GM23338 (cell line): ENCODE measurements around the gene PCBP3. TPM values are rescaled to one million over a fixed set of nuclear protein-coding genes. Genes with fewer than 3 reads are reported as not detected.

Experiments
- EZH2phosphoT487 ChIP-seq: fragments of 200-600 bp; sonication (generic); IDR thresholded peaks from one replicate; pipeline ENCODE4 v1.8.1; 2018; ENCODE audit warnings: antibody characterized with exemption; ENCODE audit not compliant: unreplicated experiment
- REST ChIP-seq: IDR thresholded peaks from one replicate; pipeline ENCODE4 v1.6.1; 2018; ENCODE audit warnings: antibody characterized with exemption; ENCODE audit not compliant: unreplicated experiment
- STAT1 ChIP-seq: IDR thresholded peaks from one replicate; pipeline ENCODE4 v1.6.1; 2016; ENCODE audit warnings: antibody characterized with exemption; ENCODE audit not compliant: unreplicated experiment
- ZNF114 ChIP-seq: fragments of 250-450 bp; sonication (Bioruptor Pico); IDR thresholded peaks from 2 replicates; pipeline ENCODE4 v1.5.0; 2020; ENCODE audit warnings: mild to moderate bottlenecking, moderate library complexity
- ZNF462 ChIP-seq: fragments of 250-450 bp; sonication (Bioruptor Pico); IDR thresholded peaks from 2 replicates; pipeline ENCODE4 v1.5.0; 2020; ENCODE audit warnings: mild to moderate bottlenecking, moderate library complexity
- polyA plus RNA-seq: library from polyadenylated mRNA; unstranded; fragments of >200 nt; fragmentation: Nextera tagmentation; extraction: Ambion mirVana; gene quantifications from 2 replicates; pipeline ENCODE4 v1.2.1, GENCODE V29; 2016
- total RNA-seq: library from RNA; depleted of rRNA; stranded (reverse); fragments of >200 nt; shearing (Covaris generic); gene quantifications from 2 replicates; pipeline ENCODE4 v1.2.3, GENCODE V29; 2014

Gene PCBP3
- total and polyA plus RNA-seq, 2 experiments from 2014 or later = 7.1 to 9.1 TPM

GRCh38 chr21:45834026-45834715 lies 190.6 kb downstream of the PCBP3 start (continued):
- no peak for TF ChIP-seq ZNF462 (CRISPR knock-in tag)
- TF ChIP-seq REST = no peak
- TF ChIP-seq STAT1 = no peak
- TF ChIP-seq ZNF114 (CRISPR knock-in tag) = no peak
- TF ChIP-seq EZH2phosphoT487 = no peak
